Measurements from ENCODE around the gene SYCE3.
A peak's percentile ranks its signal among the peaks of the same experiment; 100 is the strongest.

Gene SYCE3

GRCh38 chr22:50582493-50583293 lies 20.0 kb upstream of the SYCE3 start, which contains the start of gene CHKB:
Gene CHKB, minus strand, starts transcription at chr22:50582849. Its CDS starts 68 bp downstream, at chr22:50582781.
- Histone ChIP-seq H3K4me3 (ENCODE audit: low read length) (peak within 1 kb of the TSS; percentile 91), H3K4me2 (ENCODE audit: low read length) (peak within 1 kb of the TSS; percentile 90), H3K4me1 (ENCODE audit: low read length) (peaks cover 11% of the 10 kb centered on the region), H2AFZ (ENCODE audit: low read depth, low read length) (peak within 1 kb of the TSS; percentile 62; the same call in 1 of the 2 replicates), H4K20me1 (ENCODE audit: insufficient read depth, low read length) (no peaks in the 10 kb centered on the region), H3K27me3 (ENCODE audit: low read depth, low read length) (no peaks in the 10 kb centered on the region), H3K9ac (ENCODE audit: low read length) (peak within 1 kb of the TSS; percentile 93), H3K9me3 (ENCODE audit: insufficient read depth, low read length) (no peaks in the 10 kb centered on the region), H3K27ac (ENCODE audit: low read length) (peak within 1 kb of the TSS; percentile 88), H3K36me3 (replicated peaks; ENCODE audit: low read depth, low read length) (no peaks in the 10 kb centered on the region), H3K79me2 (ENCODE audit: low read length) (peaks cover 18% of the 10 kb centered on the region)
- TF ChIP-seq CTCF (IDR thresholded peaks at IDR 0.05; ENCODE audit: low read depth, low read length) (no peak), EZH2phosphoT487 (IDR thresholded peaks at IDR 0.05; ENCODE audit: low read depth) (no peak)

GRCh38 chr22:50581950-50582492 lies 19.3 kb upstream of the SYCE3 start:
- no peaks in the 10 kb centered on the region for H4K20me1 ChIP-seq (ENCODE audit: insufficient read depth, low read length)
- H3K79me2 ChIP-seq (ENCODE audit: low read length): peaks cover 18% of the 10 kb centered on the region
- H3K27ac ChIP-seq (ENCODE audit: low read length): peak overlapping the region; percentile 88
- no peaks in the 10 kb centered on the region for H3K27me3 ChIP-seq (ENCODE audit: low read depth, low read length)
- H3K4me3 ChIP-seq (ENCODE audit: low read length): peak overlapping the region; percentile 91
- H2AFZ ChIP-seq (ENCODE audit: low read depth, low read length): peak overlapping the region; percentile 62; the same call in 1 of the 2 replicates
- H3K4me2 ChIP-seq (ENCODE audit: low read length): peak overlapping the region; percentile 88
- H3K4me1 ChIP-seq (ENCODE audit: low read length): peaks cover 11% of the 10 kb centered on the region
- no peaks in the 10 kb centered on the region for H3K9me3 ChIP-seq (ENCODE audit: insufficient read depth, low read length)
- no peak for TF ChIP-seq CTCF (IDR thresholded peaks at IDR 0.05; ENCODE audit: low read depth, low read length)
- no peak for TF ChIP-seq EZH2phosphoT487 (IDR thresholded peaks at IDR 0.05; ENCODE audit: low read depth)
- H3K36me3 ChIP-seq (replicated peaks; ENCODE audit: low read depth, low read length): no peaks in the 10 kb centered on the region
- H3K9ac ChIP-seq (ENCODE audit: low read length): peak overlapping the region; percentile 93

GRCh38 chr22:50581031-50581949 lies 18.6 kb upstream of the SYCE3 start:
- Histone ChIP-seq H3K27me3 (ENCODE audit: low read depth, low read length) (no peaks in the 10 kb centered on the region), H3K36me3 (replicated peaks; ENCODE audit: low read depth, low read length) (no peaks in the 10 kb centered on the region), H3K27ac (ENCODE audit: low read length) (peak overlapping the region; percentile 88), H4K20me1 (ENCODE audit: insufficient read depth, low read length) (no peaks in the 10 kb centered on the region), H3K4me2 (ENCODE audit: low read length) (peak overlapping the region; percentile 88), H3K79me2 (ENCODE audit: low read length) (peaks cover 18% of the 10 kb centered on the region), H3K9ac (ENCODE audit: low read length) (peak overlapping the region; percentile 93), H3K4me1 (ENCODE audit: low read length) (peaks cover 11% of the 10 kb centered on the region), H3K4me3 (ENCODE audit: low read length) (peak overlapping the region; percentile 91), H2AFZ (ENCODE audit: low read depth, low read length) (no peak overlapping the region), H3K9me3 (ENCODE audit: insufficient read depth, low read length) (no peaks in the 10 kb centered on the region)
- no peak for TF ChIP-seq CTCF (IDR thresholded peaks at IDR 0.05; ENCODE audit: low read depth, low read length)
- TF ChIP-seq EZH2phosphoT487 (IDR thresholded peaks at IDR 0.05; ENCODE audit: low read depth): no peak

All from OCI-LY3 (cell line).